SK-N-SH (cell line): Measurements from ENCODE around the gene MGAT4B. TPM values are rescaled to one million over a fixed set of nuclear protein-coding genes. Genes with fewer than 3 reads are reported as not detected.

ENCODE experiments used
- CTCF ChIA-PET: fragments of 300-600, 350-600 bp; formaldehyde crosslinking; extraction: SDS; loops from one replicate; lab custom pipeline; 2021; lab: Yijun Ruan, JAX
- POLR2A ChIA-PET: fragments of 350-600 bp; sonication (Branson Sonifier 250); formaldehyde crosslinking; extraction: SDS; loops from one replicate; lab custom pipeline; 2020; ENCODE audit warnings: antibody characterized with exemption, inconsistent platforms; lab: Yijun Ruan, JAX
- DNase-seq: peaks from one replicate; pipeline ENCODE4 v3.0.0; 2012
- H2AFZ ChIP-seq: fragments of 200-600 bp; sonication (generic); 2 replicates; pipeline ENCODE4 v1.8.1; 2016; ENCODE audit warnings: antibody characterized with exemption, mild to moderate bottlenecking, low read depth
- H3F3A ChIP-seq: fragments of 200-600 bp; sonication (generic); replicated peaks from 2 replicates; pipeline ENCODE3; 2016; ENCODE audit warnings: antibody characterized with exemption, mild to moderate bottlenecking; ENCODE audit not compliant: insufficient read depth
- H3K27ac ChIP-seq, 2 experiments: fragments of 200-500 bp in 1 of 2; fragments of 200-600 bp in 1 of 2; sonication (Bioruptor generic) in 1 of 2; sonication (generic), shearing (Covaris generic) in 1 of 2; 2 replicates each; pipeline versions ENCODE4 v1.5.1 to v1.6.1; 2014 to 2016; ENCODE audit warnings: low read depth in 2 of 2, inconsistent platforms in 1 of 2, low read length in 1 of 2, mild to moderate bottlenecking in 1 of 2, mixed read lengths in 1 of 2
- H3K27me3 ChIP-seq: fragments of 200-600 bp; sonication (generic), shearing (Covaris generic); 2 replicates; pipeline ENCODE4 v1.6.1; 2016; ENCODE audit warnings: mixed run types; ENCODE audit not compliant: insufficient read depth
- H3K36me3 ChIP-seq, 2 experiments: fragments of 200-500 bp in 1 of 2; fragments of 200-600 bp in 1 of 2; sonication (Bioruptor generic) in 1 of 2; sonication (generic) in 1 of 2; replicated peaks in 1 of 2; 2 replicates each; pipeline versions ENCODE3 to v1.5.1; 2014 to 2016; ENCODE audit warnings: low read length in 1 of 2, mild to moderate bottlenecking in 1 of 2; ENCODE audit not compliant: insufficient read depth in 2 of 2, control insufficient read depth in 1 of 2
- H3K4me1 ChIP-seq, 2 experiments: fragments of 200-500 bp in 1 of 2; fragments of 200-600 bp in 1 of 2; sonication (Bioruptor generic) in 1 of 2; sonication (generic), shearing (Covaris generic) in 1 of 2; 2 replicates each; pipeline versions ENCODE4 v1.5.1 to v1.6.1; 2014 to 2016; ENCODE audit warnings: low read depth in 1 of 2, low read length in 1 of 2, mixed run types in 1 of 2; ENCODE audit not compliant: insufficient read depth in 2 of 2, control insufficient read depth in 1 of 2
- H3K4me2 ChIP-seq: fragments of 200-600 bp; sonication (generic), shearing (Covaris generic); 2 replicates; pipeline ENCODE4 v1.6.1; 2017; ENCODE audit warnings: mixed run types
- H3K4me3 ChIP-seq, 2 experiments: fragments of 200-500 bp in 1 of 2; fragments of 200-600 bp in 1 of 2; sonication (Bioruptor generic) in 1 of 2; sonication (generic), shearing (Covaris generic) in 1 of 2; 2 replicates each; pipeline versions ENCODE4 v1.5.1 to v1.8.1; 2014 to 2016; ENCODE audit warnings: low read depth in 2 of 2, inconsistent platforms in 1 of 2, low read length in 1 of 2, mild to moderate bottlenecking in 1 of 2, mixed read lengths in 1 of 2, moderate library complexity in 1 of 2
- H3K79me2 ChIP-seq: fragments of 200-600 bp; sonication (generic); 2 replicates; pipeline ENCODE4 v1.8.1; 2017; ENCODE audit warnings: mild to moderate bottlenecking; ENCODE audit not compliant: insufficient read depth
- H3K9ac ChIP-seq: fragments of 200-600 bp; sonication (generic); 2 replicates; pipeline ENCODE4 v1.6.1; 2017; ENCODE audit warnings: mixed run types
- H3K9me2 ChIP-seq: fragments of 200-600 bp; sonication (generic); 2 replicates; pipeline ENCODE4 v1.6.1; 2017; ENCODE audit warnings: mixed run types
- H3K9me3 ChIP-seq: fragments of 200-600 bp; sonication (generic); 2 replicates; pipeline ENCODE4 v1.6.1; 2017; ENCODE audit warnings: mixed run types, mild to moderate bottlenecking, moderate library complexity
- H4K20me1 ChIP-seq: fragments of 200-600 bp; sonication (generic); 2 replicates; pipeline ENCODE4 v1.6.1; 2017; ENCODE audit warnings: mild to moderate bottlenecking, mixed run types; ENCODE audit not compliant: insufficient read depth
- CTCF ChIP-seq: fragments of 200-600 bp; sonication (generic); IDR thresholded peaks from 2 replicates; pipeline ENCODE4 v1.6.1; 2017; ENCODE audit warnings: antibody characterized with exemption, mild to moderate bottlenecking, moderate library complexity
- EZH2phosphoT487 ChIP-seq: fragments of 200-600 bp; sonication (generic); IDR thresholded peaks from 2 replicates; pipeline ENCODE4 v1.6.1; 2017; ENCODE audit warnings: low read depth, mixed run types, mild to moderate bottlenecking, antibody characterized with exemption, moderate library complexity, borderline replicate concordance
- FOXJ3 ChIP-seq: sonication (generic); formaldehyde crosslinking; IDR thresholded peaks from 2 replicates; pipeline ENCODE4 v1.5.1; 2020; ENCODE audit warnings: mild to moderate bottlenecking, missing genetic modification reagents
- FOXM1 ChIP-seq: IDR thresholded peaks from 2 replicates; pipeline ENCODE4 v1.4.0; 2012; ENCODE audit warnings: low read depth, mild to moderate bottlenecking
- GABPA ChIP-seq: IDR thresholded peaks from 2 replicates; pipeline ENCODE4 v1.4.0; 2012; ENCODE audit warnings: low read depth, mild to moderate bottlenecking
- IRF3 ChIP-seq: fragments of 150-350 bp; IDR thresholded peaks from 2 replicates; pipeline ENCODE4 v1.6.1; 2016; ENCODE audit warnings: mild to moderate bottlenecking, low read depth, low read length
- MEF2A ChIP-seq: IDR thresholded peaks from 2 replicates; pipeline ENCODE4 v1.4.0; 2012; ENCODE audit warnings: low read depth, borderline replicate concordance
- MXI1 ChIP-seq: IDR thresholded peaks from 2 replicates; pipeline ENCODE4 v1.6.1; 2012; ENCODE audit warnings: mild to moderate bottlenecking, low read depth, low read length, improper control_type of control experiment
- RAD21 ChIP-seq: IDR thresholded peaks from 2 replicates; pipeline ENCODE4 v1.6.1; 2012; ENCODE audit warnings: mild to moderate bottlenecking, low read length
- RCOR1 ChIP-seq: fragments of 150-350 bp; IDR thresholded peaks from 2 replicates; pipeline ENCODE4 v1.6.1; 2017; ENCODE audit warnings: antibody characterized with exemption, low read length
- RFX5 ChIP-seq: IDR thresholded peaks from 2 replicates; pipeline ENCODE4 v1.6.1; 2012; ENCODE audit warnings: mild to moderate bottlenecking, improper control_type of control experiment, low read length
- RXRA ChIP-seq: IDR thresholded peaks from 2 replicates; pipeline ENCODE4 v1.4.0; 2012; ENCODE audit warnings: low read depth, mild to moderate bottlenecking, borderline replicate concordance
- TAF1 ChIP-seq: IDR thresholded peaks from 2 replicates; pipeline ENCODE4 v1.6.1; 2012; ENCODE audit warnings: low read depth, mild to moderate bottlenecking, low read length, moderate library complexity, borderline replicate concordance
- TCF12 ChIP-seq: IDR thresholded peaks from 2 replicates; pipeline ENCODE4 v1.4.0; 2012
- USF2 ChIP-seq: fragments of 150-350 bp; IDR thresholded peaks from 2 replicates; pipeline ENCODE4 v1.6.1; 2017; ENCODE audit warnings: antibody characterized with exemption, low read length, low read depth, borderline replicate concordance
- YY1 ChIP-seq: IDR thresholded peaks from 2 replicates; pipeline ENCODE4 v1.4.0; 2012; ENCODE audit warnings: low read depth, mild to moderate bottlenecking
- WGBS: methylation state at CpG from one replicate; pipeline ENCODE4 v1.1.6; 2017; ENCODE audit warnings: low lambda C conversion rate; 5-methylcytosine and 5-hydroxymethylcytosine counted together
- polyA plus RNA-seq, 3 experiments: library from polyadenylated mRNA; depleted of rRNA; stranded (reverse); fragments of >200 nt; gene quantifications; 2 replicates each; pipeline ENCODE4 v1.2.3, GENCODE V29; 2012

Gene MGAT4B
- polyA plus RNA-seq, 1 of the 3 experiments (the other 2 are of a cell fraction) = 190 TPM

- H4K20me1 ChIP-seq = peaks cover 75% of the 10 kb centered on the region
- no peak overlapping the region for H3K4me3 ChIP-seq
- peak; percentile 8 for DNase-seq
- H3K27me3 ChIP-seq = no peaks in the 10 kb centered on the region
- TF ChIP-seq USF2 (no peak), RCOR1 (no peak), RXRA (no peak), RAD21 (no peak), IRF3 (no peak), FOXJ3 (CRISPR knock-in tag) (no peak), CTCF (no peak), TCF12 (no peak), MXI1 (no peak), TAF1 (no peak), MEF2A (no peak), FOXM1 (no peak), RFX5 (no peak), EZH2phosphoT487 (no peak), GABPA (no peak), YY1 (no peak)
- H3F3A ChIP-seq = peaks cover 14% of the 10 kb centered on the region
- peak overlapping the region; percentile 75; the same call in 1 of the 2 replicates for H3K4me2 ChIP-seq
- POLR2A ChIA-PET = no interaction called here
- no peak overlapping the region for H2AFZ ChIP-seq
- 88% methylated on average over 3 of the region's 3 CpGs for WGBS
- no peak overlapping the region for H3K9ac ChIP-seq
- CTCF ChIA-PET = interaction anchor here (2.0 kb wide), 1 partner anchor 22 kb away, joined by 5 read pairs; no protein-coding TSS in a partner anchor
- H3K9me2 ChIP-seq = no peaks in the 10 kb centered on the region
- peaks cover 83% of the 10 kb centered on the region for H3K79me2 ChIP-seq
- H3K27ac ChIP-seq = no peak overlapping the region
- peaks cover 16 to 21% of the 10 kb centered on the region in 2 experiments for H3K4me1 ChIP-seq
- peaks cover 58 to 65% of the 10 kb centered on the region in 2 experiments for H3K36me3 ChIP-seq
- H3K9me3 ChIP-seq = no peaks in the 10 kb centered on the region
Observed at GRCh38 chr5:179824745-179825112, 18.1 kb upstream of the MGAT4B start.
